GM19240 (cell line): Measurements from ENCODE around the gene CMIP.
"Not testable (repeated sequence)": the region's sequence is repeated elsewhere in the genome, so short reads cannot be mapped to it uniquely, and the experiment has no call there.

ENCODE experiments used
- DNase-seq: peaks from one replicate; pipeline ENCODE4 v3.0.0; 2011; ENCODE audit warnings: low spot score; ENCODE audit not compliant: insufficient read length

Gene CMIP

GRCh38 chr16:81444448-81445121 is at the start of gene CMIP:
TSS of gene CMIP (plus strand) at chr16:81444808.
- DNase-seq: peak; percentile 92

GRCh38 chr16:81394966-81395655 is 49.5 kb upstream of the CMIP start:
- DNase-seq: no peak

- no peak for DNase-seq
Observed at GRCh38 chr16:81397058-81397878, 47.3 kb upstream of the CMIP start.

GRCh38 chr16:81397879-81398520 is 46.6 kb upstream of the CMIP start:
- DNase-seq: no peak

- no peak for DNase-seq
Observed at GRCh38 chr16:81399909-81400308, 44.7 kb upstream of the CMIP start.

- no peak for DNase-seq
Observed at GRCh38 chr16:81401035-81401950, 43.3 kb upstream of the CMIP start.

- no peak for DNase-seq
Observed at GRCh38 chr16:81403208-81403600, 41.4 kb upstream of the CMIP start.

- DNase-seq: peak; percentile 92
Observed at GRCh38 chr16:81403601-81404391, 40.8 kb upstream of the CMIP start.

GRCh38 chr16:81405002-81405401 is 39.6 kb upstream of the CMIP start:
- DNase-seq: not testable (repeated sequence)

GRCh38 chr16:81405702-81406113 is 38.9 kb upstream of the CMIP start:
- DNase-seq: no peak

GRCh38 chr16:81408409-81408950 is 36.1 kb upstream of the CMIP start:
- no peak for DNase-seq

- no peak for DNase-seq
Observed at GRCh38 chr16:81409016-81409556, 35.5 kb upstream of the CMIP start.

GRCh38 chr16:81410643-81411293 is 33.8 kb upstream of the CMIP start:
- no peak for DNase-seq

GRCh38 chr16:81413245-81413990 is 31.2 kb upstream of the CMIP start:
- no peak for DNase-seq

GRCh38 chr16:81415751-81416150 is 28.9 kb upstream of the CMIP start:
- DNase-seq: no peak

- DNase-seq: no peak
Observed at GRCh38 chr16:81416749-81417148, 27.9 kb upstream of the CMIP start.

GRCh38 chr16:81417210-81417609 is 27.4 kb upstream of the CMIP start:
- DNase-seq: no peak

GRCh38 chr16:81419806-81420205 is 24.8 kb upstream of the CMIP start:
- DNase-seq: no peak
